NCI-H524 (cell line): ENCODE results near the gene CBFA2T2.
"Not testable (repeated sequence)": the region's sequence is repeated elsewhere in the genome, so short reads cannot be mapped to it uniquely, and the experiment has no call there.

Experiments used
- DNase-seq, 2 experiments: peaks; one replicate each; lab custom pipeline; 2025; lab: John Stamatoyannopoulos, UW

CBFA2T2 gene

DNA sequence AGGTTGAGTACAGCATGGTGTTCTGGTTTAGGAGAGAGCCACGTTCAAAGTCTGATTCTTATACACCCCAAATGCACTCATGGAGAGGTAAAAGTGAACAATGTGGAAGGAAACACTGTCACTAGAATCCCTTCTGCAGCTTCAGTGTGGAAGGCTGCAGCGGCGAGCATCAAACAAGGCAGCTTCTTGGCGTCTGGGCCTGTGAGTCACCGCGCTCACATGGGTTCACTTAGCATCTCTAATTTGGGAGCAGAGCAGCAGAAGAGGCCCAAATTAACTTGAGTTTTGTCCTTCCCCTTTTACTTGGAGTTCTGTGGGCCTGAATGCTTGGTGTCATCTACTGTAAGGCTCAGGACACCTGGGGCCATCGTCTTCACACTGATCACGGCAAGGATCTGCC, 207.2 kb downstream of the CBFA2T2 start:
- no peak for DNase-seq

DNA sequence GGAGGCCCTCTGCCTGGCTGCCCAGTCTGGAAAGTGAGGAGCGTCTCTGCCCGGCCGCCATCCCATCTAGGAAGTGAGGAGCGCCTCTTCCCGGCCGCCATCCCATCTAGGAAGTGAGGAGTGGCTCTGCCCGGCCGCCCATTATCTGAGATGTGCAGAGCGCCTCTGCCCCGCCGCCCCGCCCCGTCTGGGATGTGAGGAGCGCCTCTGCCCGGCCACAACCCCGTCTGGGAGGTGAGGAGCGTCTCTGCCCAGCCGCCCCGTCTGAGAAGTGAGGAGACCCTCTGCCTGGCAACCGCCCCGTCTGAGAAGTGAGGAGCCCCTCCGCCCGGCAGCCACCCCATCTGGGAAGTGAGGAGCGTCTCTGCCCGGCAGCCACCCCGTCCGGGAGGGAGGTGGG, 209.1 kb downstream of the CBFA2T2 start:
- not testable (repeated sequence) for DNase-seq
